ENCODE results near the gene FCRL6.
A peak's percentile ranks its signal among the peaks of the same experiment; 100 is the strongest.

FCRL6 gene

DNA sequence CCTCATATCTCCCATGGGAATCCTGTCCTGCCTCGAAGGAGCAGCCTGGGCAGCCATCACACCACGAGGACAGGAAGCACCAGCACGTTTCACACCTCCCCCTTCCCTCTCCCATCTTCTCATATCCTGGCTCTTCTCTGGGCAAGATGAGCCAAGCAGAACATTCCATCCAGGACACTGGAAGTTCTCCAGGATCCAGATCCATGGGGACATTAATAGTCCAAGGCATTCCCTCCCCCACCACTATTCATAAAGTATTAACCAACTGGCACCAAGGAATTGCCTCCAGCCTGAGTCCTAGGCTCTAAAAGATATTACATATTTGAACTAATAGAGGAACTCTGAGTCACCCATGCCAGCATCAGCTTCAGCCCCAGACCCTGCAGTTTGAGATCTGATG is 33.2 kb downstream of the FCRL6 start:
- DNase-seq (ENCODE audit: low read depth), result no peak

DNA sequence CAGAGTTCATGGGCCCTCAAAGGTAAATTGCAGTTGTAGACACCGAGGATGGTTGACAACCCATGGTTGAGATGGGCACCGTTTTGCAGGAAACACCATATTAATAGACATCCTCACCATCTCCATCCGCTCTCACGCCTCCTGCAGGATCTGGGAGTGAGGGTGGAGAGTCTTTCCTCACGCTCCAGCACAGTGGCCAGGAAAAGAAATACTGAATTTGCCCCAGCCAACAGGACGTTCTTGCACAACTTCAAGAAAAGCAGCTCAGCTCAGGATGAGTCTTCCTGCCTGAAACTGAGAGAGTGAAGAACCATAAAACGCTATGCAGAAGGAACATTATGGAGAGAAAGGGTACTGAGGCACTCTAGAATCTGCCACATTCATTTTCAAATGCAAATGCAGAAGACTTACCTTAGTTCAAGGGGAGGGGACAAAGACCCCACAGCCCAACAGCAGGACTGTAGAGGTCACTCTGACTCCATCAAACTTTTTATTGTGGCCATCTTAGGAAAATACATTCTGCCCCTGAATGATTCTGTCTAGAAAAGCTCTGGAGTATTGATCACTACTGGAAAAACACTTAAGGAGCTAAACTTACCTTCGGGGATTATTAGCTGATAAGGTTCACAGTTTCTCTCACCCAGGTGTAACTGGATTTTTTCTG is 33.8 kb downstream of the FCRL6 start:
- no peak for DNase-seq (ENCODE audit: low read depth)

DNA sequence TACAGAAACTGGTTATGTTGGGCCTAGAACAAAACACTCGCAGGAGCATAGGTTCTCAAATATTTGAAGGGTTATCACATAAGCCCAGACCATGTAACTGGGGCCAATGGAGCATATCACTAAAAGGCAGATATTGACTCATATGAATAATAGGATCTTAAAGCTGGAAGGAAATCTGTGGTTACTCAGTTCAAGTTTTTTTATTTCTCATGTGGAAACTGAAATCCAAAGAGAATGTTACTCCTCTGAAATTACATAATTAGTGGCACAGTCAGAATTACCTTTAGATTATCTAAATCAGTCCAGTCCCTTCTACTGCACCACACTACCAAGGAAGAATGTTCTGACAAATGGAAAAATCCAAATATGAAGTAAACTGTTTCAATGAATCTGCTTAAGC is 36.6 kb downstream of the FCRL6 start:
- no peak for DNase-seq (ENCODE audit: low read depth)

DNA sequence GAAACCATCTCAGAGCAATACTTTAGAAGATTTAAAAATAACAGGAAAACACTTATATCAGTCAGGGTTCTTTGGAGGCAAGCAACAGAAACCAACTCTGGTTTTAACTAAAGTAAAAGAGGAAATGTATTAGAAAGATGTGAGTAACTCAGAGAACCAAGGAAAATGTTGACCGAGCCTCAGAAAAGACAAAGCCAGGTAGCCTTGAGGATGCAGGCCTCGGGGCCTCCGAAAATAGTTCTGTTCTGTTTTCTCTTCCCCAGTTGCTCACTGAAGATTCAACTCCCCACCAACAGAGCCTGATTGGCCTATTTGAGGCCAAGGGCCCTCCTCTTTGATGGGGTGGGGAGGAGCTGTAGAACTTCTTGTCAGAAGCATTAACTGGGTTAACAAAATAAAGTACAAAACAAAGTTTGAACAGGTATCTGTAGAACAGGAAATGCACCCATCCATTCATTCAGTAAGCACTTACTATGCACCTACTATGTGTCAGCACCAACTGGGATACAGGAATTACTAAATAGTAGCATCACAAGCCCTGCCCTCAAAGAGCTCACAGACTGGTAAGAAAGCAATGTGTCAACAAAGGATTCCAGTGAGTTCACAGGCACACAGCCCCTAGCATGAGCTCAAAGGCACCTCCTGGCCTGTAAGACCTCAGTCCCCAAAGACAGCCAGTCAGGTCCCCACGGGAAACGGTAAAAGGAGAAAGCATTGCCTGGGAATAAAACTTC is 37.1 kb downstream of the FCRL6 start:
- DNase-seq (ENCODE audit: low read depth), result no peak

DNA sequence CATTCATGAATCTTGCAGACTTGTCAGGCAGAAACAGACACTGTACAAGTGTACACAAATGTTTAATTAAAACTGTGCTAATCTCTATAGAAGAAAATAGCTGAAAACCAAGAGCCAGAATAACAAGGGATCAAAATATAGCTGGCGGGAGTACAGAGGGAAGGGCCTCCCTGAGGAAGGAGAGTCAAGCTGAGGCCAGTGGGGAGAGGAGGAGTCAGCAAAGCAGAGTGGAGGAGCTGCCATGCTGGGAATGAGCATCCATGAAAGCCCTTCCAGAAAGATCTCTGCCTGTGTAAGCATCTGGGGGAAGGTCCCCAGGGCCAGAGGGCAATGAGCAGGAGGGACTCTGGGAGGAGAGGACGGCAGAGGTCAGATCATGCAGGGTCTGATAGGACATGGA is 39.6 kb downstream of the FCRL6 start:
- DNase-seq (ENCODE audit: low read depth), result no peak

DNA sequence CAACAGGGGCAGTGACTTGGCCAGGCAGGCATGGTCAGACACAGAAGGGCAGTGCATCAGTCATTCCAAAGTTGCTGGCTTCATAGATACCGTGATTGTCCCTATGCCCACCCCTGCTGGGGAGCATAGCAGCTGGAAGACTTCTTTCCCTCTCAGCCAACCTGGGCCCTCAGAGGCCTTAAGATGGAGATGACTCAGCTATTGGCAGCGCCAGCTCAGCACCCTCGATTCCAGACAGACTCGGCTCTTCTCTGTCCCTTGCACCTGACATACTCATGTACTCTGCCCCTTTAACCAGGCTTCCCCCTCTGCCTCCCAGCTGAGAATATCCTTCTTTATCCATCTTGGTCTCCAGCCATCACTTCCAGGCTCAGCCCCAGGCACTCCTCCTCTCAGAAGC is 41.3 kb downstream of the FCRL6 start:
- no peak for DNase-seq (ENCODE audit: low read depth)

DNA sequence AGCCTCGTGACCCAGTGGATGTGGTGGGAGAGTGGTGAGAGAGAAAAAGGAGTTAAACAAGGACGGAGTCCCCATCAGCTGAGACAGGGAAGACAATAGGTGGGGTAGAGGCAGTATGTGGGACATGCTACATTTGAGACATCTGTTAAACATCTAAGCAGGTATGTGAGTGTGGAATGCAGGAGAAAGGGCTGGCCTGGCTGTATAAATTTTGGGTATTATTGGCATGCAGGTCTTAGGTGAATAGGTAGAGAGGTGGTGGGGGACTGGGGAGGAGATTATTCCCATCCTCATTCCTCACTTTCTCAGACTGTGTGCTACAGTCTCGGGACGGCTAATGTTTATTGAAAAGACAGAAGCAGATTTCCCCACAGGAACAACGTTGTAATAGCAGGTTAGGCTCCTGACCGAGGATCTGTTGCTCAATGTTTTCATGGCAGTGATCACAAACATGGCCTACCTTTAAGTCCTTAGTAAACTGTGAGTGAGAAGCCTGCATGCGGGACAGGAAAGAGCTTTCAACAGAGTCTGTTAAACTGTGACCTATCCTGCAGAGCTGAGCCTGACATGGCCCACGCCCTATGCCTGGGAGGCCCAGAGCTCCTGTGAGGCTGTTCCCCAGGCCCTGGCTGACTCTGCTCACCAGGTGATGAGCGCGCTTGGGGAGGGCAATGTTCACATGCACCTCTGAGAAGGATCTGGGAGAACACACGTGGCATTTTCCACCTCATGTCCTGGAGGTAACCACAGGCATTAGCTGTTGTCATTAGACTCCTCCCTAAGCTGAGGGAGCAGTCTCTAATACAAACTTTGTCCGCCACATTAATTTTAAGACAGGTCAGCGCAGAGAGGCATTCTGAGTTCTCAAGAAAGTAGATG is 43.8 kb downstream of the FCRL6 start:
- DNase-seq (ENCODE audit: low read depth), result no peak

DNA sequence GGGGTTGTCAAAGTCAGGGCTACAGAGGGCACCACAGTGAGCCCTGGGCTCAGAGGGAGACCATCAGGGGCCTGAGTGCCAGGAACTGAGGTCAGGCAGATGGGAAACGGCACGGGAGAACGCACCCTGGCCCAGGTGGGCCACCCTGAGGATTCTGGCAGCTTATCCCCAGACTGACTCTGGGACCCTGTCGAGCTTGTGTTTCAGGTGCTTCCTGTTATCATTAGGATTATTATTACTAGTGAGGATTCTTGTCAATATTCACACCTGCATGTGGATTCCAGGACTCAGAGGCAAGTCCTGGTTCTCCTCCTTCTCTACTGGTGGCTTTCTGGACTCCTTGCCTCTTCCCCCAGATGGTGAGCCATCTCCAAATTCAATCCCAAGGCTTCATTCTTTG is 45.1 kb downstream of the FCRL6 start:
- DNase-seq (ENCODE audit: low read depth), result no peak

DNA sequence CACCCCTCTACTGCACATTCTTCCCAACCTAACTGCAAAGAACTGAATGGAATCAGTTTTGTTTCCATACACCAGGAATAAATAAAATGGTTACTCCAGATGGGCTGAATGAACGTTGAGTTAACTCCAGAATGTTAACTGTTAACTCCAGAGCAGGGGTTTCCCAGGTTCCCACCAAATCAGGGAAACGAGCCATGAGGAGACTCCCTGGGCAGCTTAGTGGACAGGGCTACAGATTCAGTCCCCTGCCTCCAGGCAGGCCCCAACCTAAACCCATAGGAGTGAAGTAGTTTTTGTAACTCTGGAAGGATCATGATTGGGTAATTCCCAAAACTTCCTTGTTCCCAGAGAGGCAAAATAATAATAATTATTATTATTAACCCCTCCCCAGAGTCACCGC is 46.2 kb downstream of the FCRL6 start:
- no peak for DNase-seq (ENCODE audit: low read depth)

DNA sequence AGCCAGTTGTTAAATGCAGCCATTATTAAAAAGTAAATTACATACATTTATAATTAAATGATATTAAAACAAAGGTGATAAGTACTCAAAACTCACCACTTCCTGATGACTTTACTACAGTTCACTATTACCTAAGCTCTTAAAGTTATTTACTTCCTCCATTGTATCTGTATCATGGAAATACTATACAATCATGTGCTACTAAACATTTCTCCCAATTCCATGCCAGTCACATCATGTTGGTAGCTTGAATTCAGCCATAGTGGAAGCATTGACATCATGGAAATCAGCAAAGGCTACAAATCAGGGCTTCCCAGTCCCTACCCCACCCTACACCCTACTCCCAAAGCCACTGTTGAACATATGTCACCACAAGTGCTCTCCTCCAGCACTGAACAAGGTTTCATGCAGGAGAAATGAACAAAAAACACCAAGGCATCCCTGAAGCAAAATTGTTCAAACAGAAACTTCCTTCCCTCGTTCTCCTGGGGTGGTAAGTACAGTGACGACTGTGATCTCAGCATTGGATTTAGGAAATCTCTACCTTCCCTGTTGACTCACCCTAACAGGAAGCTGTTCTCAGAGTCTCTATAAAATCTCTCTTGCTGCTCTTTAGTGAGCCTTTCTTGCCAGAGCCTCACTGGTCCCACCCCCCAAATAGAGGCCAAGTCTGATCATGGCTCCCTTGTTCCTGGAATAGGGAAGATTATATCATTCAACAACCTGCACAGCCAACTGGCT is 47.6 kb downstream of the FCRL6 start:
- DNase-seq (ENCODE audit: low read depth), result no peak

DNA sequence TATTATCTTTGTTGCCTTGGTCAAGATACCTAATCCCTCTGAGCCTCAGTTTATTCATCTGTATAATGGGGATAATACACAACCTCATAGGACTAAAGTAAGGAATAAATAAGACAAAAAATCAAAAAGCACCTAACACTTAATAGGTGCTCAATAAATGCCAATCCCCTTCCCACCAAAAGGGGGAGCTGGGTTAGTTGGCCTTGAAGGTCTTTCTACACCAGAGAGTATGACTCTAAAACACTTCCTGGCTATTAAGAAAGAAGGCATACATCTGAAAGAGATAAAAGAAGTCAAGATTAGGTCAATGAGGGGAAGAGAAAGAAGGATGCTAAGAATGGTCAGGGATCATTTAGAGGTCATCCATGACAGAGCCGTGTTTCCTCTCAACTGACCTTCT is 49.2 kb downstream of the FCRL6 start:
- DNase-seq (ENCODE audit: low read depth), result no peak

DNA sequence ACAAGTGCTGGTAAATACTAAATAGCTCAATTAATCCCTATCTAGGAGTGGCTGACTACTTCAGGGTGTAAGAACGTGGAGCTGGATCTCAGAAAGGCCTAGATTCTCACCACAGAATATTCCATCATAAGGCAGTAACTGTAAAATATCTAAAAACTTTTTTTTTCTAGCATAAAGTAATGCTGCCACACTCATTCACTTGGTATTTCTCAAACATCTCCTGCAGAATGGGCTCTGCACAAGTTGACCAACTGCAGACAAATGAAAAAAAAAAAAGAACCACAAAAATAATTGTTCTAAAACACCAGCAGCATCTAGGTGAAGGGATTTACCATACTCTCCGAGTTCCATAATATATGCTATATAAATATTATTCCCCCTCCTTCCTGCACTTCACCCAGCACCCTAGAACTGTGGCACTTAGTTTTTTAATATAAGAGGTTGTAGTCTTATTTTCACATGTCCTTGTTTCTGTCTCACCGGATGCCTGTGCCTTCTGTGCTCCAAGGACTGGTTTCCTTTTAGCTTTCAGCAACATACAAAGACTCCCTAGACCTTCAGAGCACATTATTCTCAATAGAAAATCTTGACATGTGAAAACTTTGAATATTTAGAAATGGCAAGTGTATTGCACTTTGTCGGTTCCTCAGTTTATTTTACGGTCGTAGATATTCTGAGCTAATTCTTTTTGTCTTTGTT is 51.4 kb downstream of the FCRL6 start:
- DNase-seq (ENCODE audit: low read depth), result no peak

DNA sequence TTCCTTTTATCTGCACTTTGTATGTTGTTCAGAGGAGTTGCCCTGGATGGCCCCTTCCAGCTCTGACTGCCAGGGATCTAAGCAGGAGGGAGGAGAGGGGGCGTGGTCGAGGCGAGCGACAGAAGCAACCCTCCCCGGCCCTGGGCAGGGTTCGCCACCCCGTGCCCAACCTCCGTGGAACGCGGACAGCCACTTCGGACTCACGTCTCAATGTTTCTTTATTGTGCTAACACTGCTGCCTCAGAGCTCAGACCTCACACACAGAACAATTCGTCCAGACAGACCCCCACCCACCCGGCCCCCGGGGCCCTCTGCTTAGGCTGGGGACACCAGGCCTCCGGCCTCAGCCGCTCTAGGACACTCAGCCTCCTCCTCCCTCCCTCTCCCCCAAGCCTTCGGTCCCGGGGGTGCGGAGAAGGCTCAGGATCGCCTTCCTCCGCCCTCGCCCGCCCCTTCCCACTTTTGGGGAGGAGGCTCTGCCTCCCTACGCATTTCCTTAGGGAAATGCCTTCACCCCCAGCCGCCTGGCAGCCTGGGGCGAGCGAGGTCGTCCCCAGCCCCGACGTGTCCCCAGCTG is 52.0 kb downstream of the FCRL6 start:
- DNase-seq (ENCODE audit: low read depth), result no peak

DNA sequence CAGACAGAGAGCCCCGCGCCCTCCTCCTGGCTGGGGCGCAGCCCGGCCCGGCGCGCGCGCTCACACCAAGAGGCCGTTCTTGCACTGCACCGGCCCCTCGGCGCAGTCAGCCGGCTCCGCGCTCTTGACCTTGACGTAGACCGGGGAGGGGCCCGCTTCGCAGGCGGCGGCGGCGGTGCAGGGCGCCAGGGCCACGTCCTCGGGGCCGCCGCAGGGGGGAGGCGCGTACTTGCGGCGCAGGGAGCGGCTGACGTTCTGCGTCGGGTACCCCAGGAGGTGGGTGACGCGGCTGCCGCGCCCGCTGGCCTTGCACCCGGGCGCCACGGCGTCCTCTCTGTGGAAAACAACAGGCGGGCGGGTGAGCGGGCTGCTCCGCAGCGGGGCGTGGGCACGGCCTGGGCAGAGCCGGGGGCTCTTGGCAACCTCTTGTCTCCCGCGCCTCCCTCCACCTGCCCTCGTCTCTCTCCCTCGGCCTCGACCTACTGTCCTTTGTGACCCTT is 52.6 kb downstream of the FCRL6 start:
- DNase-seq (ENCODE audit: low read depth), result peak; percentile 43

DNA sequence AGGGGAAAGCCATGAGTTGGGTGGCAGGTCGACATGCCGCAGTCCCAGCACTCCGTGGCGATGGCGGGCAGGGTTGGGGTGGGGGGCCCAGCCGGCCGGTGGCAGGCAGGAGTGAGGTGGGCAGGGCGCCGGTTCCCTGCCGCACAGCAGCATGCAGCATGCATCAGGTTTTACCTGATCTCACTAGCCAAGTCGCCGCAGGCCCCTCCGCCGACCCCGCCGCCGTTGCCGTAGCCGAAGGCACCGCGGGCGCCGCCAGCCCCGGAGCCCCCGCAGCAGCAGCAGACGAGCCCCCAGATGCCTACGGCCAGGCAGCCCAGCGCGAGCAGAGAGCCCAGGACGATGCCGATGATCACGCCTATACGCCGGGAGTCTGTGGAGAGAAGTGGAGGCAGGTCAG is 53.5 kb downstream of the FCRL6 start:
- no peak for DNase-seq (ENCODE audit: low read depth)

DNA sequence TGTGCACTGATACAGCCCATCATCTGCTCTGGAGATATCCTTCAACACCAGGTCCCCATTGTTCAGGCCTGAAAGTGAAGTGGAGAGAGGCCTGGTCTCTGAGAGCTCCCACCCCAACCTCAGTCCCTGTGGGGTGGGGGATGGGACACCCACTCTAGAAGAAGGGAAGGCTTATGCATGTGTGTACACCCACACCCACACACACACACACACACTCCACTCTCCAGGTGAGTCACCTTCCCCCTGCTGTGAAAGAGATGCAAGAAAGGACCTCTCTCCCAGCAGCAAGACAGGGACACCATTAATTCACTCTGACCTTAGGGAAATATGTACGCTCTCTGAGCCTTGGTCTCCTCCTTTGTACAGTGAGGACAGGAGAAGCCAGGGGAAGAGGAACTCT is 54.4 kb downstream of the FCRL6 start:
- no peak for DNase-seq (ENCODE audit: low read depth)

DNA sequence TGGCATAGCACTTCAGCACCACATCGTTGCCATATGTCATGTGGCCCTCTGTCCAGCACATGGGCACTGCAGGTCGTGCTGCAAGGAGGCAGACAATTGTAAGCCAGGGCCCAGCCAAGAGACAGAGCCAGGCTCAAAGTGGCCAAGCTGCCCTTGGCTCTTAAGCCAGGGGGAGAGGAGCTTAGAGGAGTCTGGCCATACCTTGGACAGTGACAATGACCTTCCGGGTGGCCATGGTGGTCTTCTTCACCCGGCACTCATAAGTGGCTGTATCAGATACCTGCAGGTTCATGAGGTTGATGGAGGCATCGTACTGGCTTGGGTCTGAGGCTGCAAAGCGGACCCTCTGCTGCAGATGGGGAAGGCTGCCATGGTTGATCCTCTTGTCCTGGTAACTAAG is 55.7 kb downstream of the FCRL6 start:
- DNase-seq (ENCODE audit: low read depth), result no peak

DNA sequence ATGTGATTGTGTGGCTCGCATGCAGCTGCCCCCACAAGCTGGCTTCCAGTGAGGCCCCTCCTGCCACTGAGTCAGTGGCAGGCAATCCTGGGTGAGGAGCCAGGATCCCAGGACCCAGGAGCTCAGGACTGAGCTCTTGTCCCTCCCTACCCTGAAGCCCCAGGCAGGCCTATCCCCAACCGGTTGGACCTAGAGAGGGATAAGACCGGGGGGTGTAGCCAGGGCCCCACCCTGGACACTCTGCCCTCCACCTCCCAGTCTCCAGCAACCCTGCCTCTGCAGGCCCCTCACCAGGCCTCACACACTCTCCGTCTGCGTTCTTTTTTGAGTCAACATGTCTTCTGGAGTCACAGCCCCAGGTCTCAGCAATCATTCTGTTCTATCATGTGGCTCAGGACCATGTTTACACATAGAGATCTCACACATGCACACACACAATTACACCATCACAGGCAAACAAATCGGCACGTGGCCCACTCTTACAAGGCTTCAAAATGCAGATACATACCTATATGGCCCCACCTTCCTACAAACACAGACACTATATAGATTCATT is 57.7 kb downstream of the FCRL6 start:
- DNase-seq (ENCODE audit: low read depth), result no peak

DNA sequence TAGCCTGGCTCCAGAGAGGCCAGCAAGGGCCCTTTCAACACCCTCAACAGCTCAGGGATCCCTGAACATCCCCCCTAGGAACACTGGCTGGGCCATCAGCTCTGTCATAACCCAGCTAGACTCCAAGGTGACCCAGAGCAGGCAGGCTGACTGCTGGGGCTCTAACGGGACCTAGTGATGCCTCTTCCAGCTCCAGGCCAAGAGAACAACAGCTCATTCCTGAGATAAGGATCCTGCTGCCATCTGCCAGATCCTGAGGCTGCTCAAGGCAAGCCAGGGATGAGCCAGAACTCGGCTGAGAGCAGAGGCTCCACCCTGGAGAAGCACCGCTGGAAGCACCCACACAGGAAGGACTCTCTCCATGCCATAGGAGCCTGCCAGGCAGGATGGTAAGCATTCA is 58.3 kb downstream of the FCRL6 start:
- DNase-seq (ENCODE audit: low read depth), result no peak

DNA sequence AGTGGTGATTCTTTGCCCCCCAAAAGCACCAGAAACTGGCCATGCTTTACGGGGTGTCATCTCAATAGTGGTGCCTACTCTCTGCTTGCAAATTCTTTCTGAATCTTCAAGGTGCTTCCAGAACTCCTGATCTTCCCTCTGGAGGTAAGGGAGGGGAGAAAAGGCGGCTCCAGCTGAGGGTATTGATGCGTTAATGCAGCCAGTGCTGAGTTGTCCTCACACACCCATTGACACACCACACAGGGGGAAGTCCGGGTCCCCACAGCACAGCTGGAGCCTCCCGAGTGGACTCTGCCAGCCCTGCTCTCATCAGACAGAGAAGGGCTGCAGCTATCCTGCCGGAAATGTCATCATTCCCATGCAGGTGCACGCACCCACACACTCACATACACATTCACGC is 59.1 kb downstream of the FCRL6 start:
- DNase-seq (ENCODE audit: low read depth), result no peak

DNA sequence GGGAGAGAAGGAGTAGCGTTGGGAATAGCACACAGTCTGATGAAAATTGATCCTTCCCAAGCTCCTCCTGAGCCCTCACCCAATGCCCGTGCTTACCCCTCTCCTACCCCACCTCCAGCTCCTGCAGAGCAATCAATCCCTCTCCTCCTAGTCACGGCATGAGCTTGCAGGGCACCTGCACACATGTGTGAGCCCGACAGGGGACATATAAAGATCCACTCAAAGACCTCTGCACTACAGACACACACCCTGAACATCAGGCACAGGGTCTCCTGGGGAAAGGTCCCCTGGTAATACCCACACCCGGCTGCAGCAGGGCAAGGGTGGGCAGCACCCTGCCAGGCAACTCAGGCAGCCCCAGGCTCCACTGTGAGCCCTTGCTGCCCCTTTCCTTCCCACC is 59.9 kb downstream of the FCRL6 start:
- no peak for DNase-seq (ENCODE audit: low read depth)

Measured in T-helper 22 cell (primary cell).